Osteoblast (primary cell): ENCODE measurements around the gene CR2. TPM values are rescaled to one million over a fixed set of nuclear protein-coding genes. Genes with fewer than 3 reads are reported as not detected.

Experiments used
- DNase-seq: peaks from one replicate; pipeline ENCODE4 v3.0.0; 2011; ENCODE audit warnings: low spot score, mixed read lengths; ENCODE audit not compliant: insufficient read length; ENCODE audit errors: missing footprints
- H2AFZ ChIP-seq: 2 replicates; pipeline ENCODE4 v1.6.0; 2011; ENCODE audit warnings: mild to moderate bottlenecking, low read length
- H3K27ac ChIP-seq: 2 replicates; pipeline ENCODE4 v1.5.1; 2011; ENCODE audit warnings: mild to moderate bottlenecking, low read depth, low read length, moderate library complexity
- H3K27me3 ChIP-seq: 2 replicates; pipeline ENCODE4 v1.6.0; 2012; ENCODE audit warnings: mild to moderate bottlenecking, control low read depth, inconsistent platforms, low read length, moderate library complexity; ENCODE audit not compliant: insufficient read depth
- H3K36me3 ChIP-seq: 2 replicates; pipeline ENCODE4 v1.5.1; 2011; ENCODE audit warnings: mild to moderate bottlenecking, low read length, control low read depth, moderate library complexity; ENCODE audit not compliant: insufficient read depth
- H3K4me1 ChIP-seq: 2 replicates; pipeline ENCODE4 v1.5.1; 2011; ENCODE audit warnings: mild to moderate bottlenecking, low read length, control low read depth, moderate library complexity; ENCODE audit not compliant: insufficient read depth
- H3K4me2 ChIP-seq: 2 replicates; pipeline ENCODE4 v1.6.0; 2011; ENCODE audit warnings: mild to moderate bottlenecking, low read length; ENCODE audit not compliant: insufficient read depth
- H3K4me3 ChIP-seq: fragments of 200-600 bp; sonication (generic); 3 replicates; pipeline ENCODE4 v1.5.1; 2012; ENCODE audit warnings: mild to moderate bottlenecking, low read length, inconsistent platforms; ENCODE audit not compliant: insufficient read depth
- H3K79me2 ChIP-seq: 2 replicates; pipeline ENCODE4 v1.6.0; 2012; ENCODE audit warnings: mild to moderate bottlenecking, low read length, control low read depth, inconsistent platforms; ENCODE audit not compliant: insufficient read depth
- H3K9me3 ChIP-seq: 2 replicates; pipeline ENCODE4 v1.5.1; 2011; ENCODE audit warnings: low read depth, low read length, control low read depth
- H4K20me1 ChIP-seq: 2 replicates; pipeline ENCODE4 v1.6.0; 2012; ENCODE audit warnings: mild to moderate bottlenecking, low read length, control low read depth; ENCODE audit not compliant: insufficient read depth
- CTCF ChIP-seq: IDR thresholded peaks from 2 replicates; pipeline ENCODE4 v1.5.1; 2011; ENCODE audit warnings: mild to moderate bottlenecking, low read depth, low read length, moderate library complexity; ENCODE audit errors: extremely low read depth
- total RNA-seq: library from RNA; depleted of rRNA; stranded (reverse); fragments of >200 nt; gene quantifications from 2 replicates; pipeline ENCODE4 v1.2.3, GENCODE V29; 2012

CR2 gene
- total RNA-seq, 1 donor = not detected

- no peak overlapping the region for H3K4me2 ChIP-seq
- no peak overlapping the region for H3K4me3 ChIP-seq
- no peaks in the 10 kb centered on the region for H3K4me1 ChIP-seq
- no peaks in the 10 kb centered on the region for H3K36me3 ChIP-seq
- no peaks in the 10 kb centered on the region for H4K20me1 ChIP-seq
- H3K79me2 ChIP-seq = no peaks in the 10 kb centered on the region
- H3K27me3 ChIP-seq = peaks cover 30% of the 10 kb centered on the region
- no peak overlapping the region for H2AFZ ChIP-seq
- H3K27ac ChIP-seq = no peak overlapping the region
- DNase-seq = no peak
- TF ChIP-seq CTCF = no peak
- H3K9me3 ChIP-seq = no peaks in the 10 kb centered on the region
These were observed 4.3 kb downstream of the CR2 start for GRCh38 chr1:207458414-207458813.

DNA sequence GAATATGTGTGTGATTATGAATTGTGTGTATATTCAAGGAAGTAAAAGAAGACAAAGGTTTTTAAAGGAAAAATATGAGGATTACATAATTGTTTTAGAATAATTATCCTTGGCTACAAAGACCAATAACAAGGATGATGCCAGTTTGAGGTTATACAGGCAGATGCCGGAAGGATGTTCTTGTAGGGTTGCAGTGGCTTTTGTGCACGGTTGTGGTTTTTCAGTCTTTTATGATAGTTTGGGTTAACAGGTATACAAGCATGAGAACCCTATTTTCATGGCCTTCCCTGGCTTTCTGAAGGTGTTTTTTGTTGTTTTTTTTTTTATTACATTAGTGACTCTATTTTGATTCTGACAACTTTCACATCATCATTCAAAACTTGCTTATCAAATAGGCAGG is 4.9 kb downstream of the CR2 start:
- TF ChIP-seq CTCF = no peak
- Histone ChIP-seq H3K27me3 (peaks cover 26% of the 10 kb centered on the region), H3K79me2 (no peaks in the 10 kb centered on the region), H4K20me1 (no peaks in the 10 kb centered on the region), H3K27ac (no peak overlapping the region), H2AFZ (no peak overlapping the region), H3K4me1 (no peaks in the 10 kb centered on the region), H3K4me3 (no peak overlapping the region), H3K9me3 (no peaks in the 10 kb centered on the region), H3K36me3 (no peaks in the 10 kb centered on the region), H3K4me2 (no peak overlapping the region)
- DNase-seq = no peak

- no peak for DNase-seq
- Histone ChIP-seq H3K36me3 (no peaks in the 10 kb centered on the region), H3K4me3 (no peak overlapping the region), H3K79me2 (no peaks in the 10 kb centered on the region), H3K4me2 (no peak overlapping the region), H3K4me1 (no peaks in the 10 kb centered on the region), H3K9me3 (no peaks in the 10 kb centered on the region), H3K27me3 (no peaks in the 10 kb centered on the region), H2AFZ (no peak overlapping the region), H4K20me1 (no peaks in the 10 kb centered on the region), H3K27ac (no peak overlapping the region)
- TF ChIP-seq CTCF = no peak
These were observed 7.5 kb downstream of the CR2 start for GRCh38 chr1:207461649-207462048.

DNA sequence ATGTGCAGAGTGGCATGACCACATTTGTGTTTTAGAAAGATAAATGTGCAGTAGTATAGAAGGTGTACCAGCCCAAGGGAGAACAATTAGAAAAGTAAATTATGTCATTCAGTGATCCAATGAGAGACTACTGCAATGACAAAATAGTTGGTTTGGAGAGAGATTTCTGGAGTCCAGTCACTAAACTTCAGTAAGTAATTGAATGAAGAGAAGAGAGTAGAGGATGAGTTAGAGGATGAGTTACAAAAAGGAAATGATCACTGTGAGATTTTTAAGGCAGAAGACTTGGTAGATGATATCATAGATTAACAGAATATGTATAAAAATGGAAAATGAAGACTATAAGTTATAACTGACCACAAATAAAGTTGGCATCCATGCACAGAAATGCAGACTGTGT is 8.4 kb downstream of the CR2 start:
- Histone ChIP-seq H3K4me3 (no peak overlapping the region), H2AFZ (no peak overlapping the region), H3K4me1 (no peaks in the 10 kb centered on the region), H4K20me1 (no peaks in the 10 kb centered on the region), H3K27ac (no peak overlapping the region), H3K27me3 (no peaks in the 10 kb centered on the region), H3K9me3 (no peaks in the 10 kb centered on the region), H3K4me2 (no peak overlapping the region), H3K36me3 (no peaks in the 10 kb centered on the region), H3K79me2 (no peaks in the 10 kb centered on the region)
- DNase-seq = no peak
- TF ChIP-seq CTCF = no peak
